ENCODE measurements around the gene KRTAP1-1.

The KRTAP1-1 gene

GRCh38 chr17:41019415-41019814 is 21.8 kb downstream of the KRTAP1-1 start:
- TF ChIP-seq CTCF (IDR thresholded peaks at IDR 0.05), result no peak

- TF ChIP-seq CTCF (IDR thresholded peaks at IDR 0.05), result no peak
Measured at GRCh38 chr17:41018541-41018940, 22.7 kb downstream of the KRTAP1-1 start.

- no peak for TF ChIP-seq CTCF (IDR thresholded peaks at IDR 0.05)
Measured at GRCh38 chr17:41016578-41017215, 24.6 kb downstream of the KRTAP1-1 start.

- no peak for TF ChIP-seq CTCF (IDR thresholded peaks at IDR 0.05)
Measured at GRCh38 chr17:41015454-41015853, 25.8 kb downstream of the KRTAP1-1 start.

- no peak for TF ChIP-seq CTCF (IDR thresholded peaks at IDR 0.05)
Measured at GRCh38 chr17:41013606-41014005, 27.6 kb downstream of the KRTAP1-1 start.

GRCh38 chr17:41013181-41013580 is 28.1 kb downstream of the KRTAP1-1 start:
- no peak for TF ChIP-seq CTCF (IDR thresholded peaks at IDR 0.05)

- TF ChIP-seq CTCF (IDR thresholded peaks at IDR 0.05), result no peak
Measured at GRCh38 chr17:41012326-41013120, 28.7 kb downstream of the KRTAP1-1 start.
